OCI-LY7 (cell line): ENCODE data around the gene ANK3.

Source experiments
- CTCF ChIP-seq: fragments of 200-600 bp; sonication (generic); conservative IDR thresholded peaks from 2 replicates; pipeline ENCODE4 v1.5.1; 2014; ENCODE audit warnings: mild to moderate bottlenecking, antibody characterized with exemption, low read length, moderate library complexity, mixed read lengths
- EZH2phosphoT487 ChIP-seq: fragments of 200-600 bp; sonication (generic); IDR thresholded peaks from 2 replicates; pipeline ENCODE4 v1.6.1; 2018; ENCODE audit warnings: low read depth, borderline replicate concordance, mild to moderate bottlenecking, mixed run types, antibody characterized with exemption, low read length, moderate library complexity, mixed read lengths

GRCh38 chr10:60434418-60435046 is 44.9 kb upstream of the ANK3 start:
- TF ChIP-seq CTCF (peak; percentile 90), EZH2phosphoT487 (no peak)
